DOHH2 (cell line): ENCODE data around the gene HMCN2.

Experiments used
- EZH2phosphoT487 ChIP-seq: fragments of 200-600 bp; sonication (generic); IDR thresholded peaks from 2 replicates; pipeline ENCODE4 v1.6.1; 2017; ENCODE audit warnings: borderline replicate concordance, mild to moderate bottlenecking, antibody characterized with exemption, low read length, moderate library complexity, mixed read lengths
- TF ChIP-seq, protein P1 (sequence below): fragments of 200-600 bp; sonication (generic); IDR thresholded peaks from one replicate; pipeline ENCODE4 v1.5.1; 2014; ENCODE audit warnings: antibody characterized with exemption, mild to moderate bottlenecking, low read depth, low read length; ENCODE audit not compliant: poor library complexity, severe bottlenecking

DNA sequence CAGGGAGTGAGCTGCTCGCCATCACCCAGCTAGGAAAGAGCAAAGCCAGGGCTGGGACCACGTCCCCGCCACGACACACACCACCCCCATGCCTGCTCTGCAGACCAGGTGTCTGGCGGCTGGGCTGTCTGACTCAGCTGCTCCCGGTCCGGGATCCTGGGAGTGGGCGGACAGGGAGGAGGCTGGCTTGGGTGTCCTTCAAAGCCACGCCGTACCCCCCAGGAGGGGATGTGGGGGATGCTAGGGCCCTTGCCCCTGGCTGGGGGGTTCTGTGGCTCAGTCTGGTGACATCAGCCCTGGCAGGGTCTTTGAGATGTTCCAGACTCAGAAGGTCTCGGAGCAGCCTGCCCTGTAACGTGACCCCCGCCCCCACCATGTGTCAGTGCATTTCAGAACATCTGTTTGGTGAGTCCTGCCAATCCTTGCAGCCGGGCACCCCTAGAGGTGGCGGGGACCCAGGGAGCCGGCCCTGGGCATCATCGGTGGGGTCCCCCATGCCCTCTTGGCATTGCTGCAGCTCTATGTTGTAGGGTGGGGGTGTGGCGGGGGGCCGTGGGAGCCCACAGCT lies 62.3 kb downstream of the HMCN2 start:
- TF ChIP-seq, protein P1, sequence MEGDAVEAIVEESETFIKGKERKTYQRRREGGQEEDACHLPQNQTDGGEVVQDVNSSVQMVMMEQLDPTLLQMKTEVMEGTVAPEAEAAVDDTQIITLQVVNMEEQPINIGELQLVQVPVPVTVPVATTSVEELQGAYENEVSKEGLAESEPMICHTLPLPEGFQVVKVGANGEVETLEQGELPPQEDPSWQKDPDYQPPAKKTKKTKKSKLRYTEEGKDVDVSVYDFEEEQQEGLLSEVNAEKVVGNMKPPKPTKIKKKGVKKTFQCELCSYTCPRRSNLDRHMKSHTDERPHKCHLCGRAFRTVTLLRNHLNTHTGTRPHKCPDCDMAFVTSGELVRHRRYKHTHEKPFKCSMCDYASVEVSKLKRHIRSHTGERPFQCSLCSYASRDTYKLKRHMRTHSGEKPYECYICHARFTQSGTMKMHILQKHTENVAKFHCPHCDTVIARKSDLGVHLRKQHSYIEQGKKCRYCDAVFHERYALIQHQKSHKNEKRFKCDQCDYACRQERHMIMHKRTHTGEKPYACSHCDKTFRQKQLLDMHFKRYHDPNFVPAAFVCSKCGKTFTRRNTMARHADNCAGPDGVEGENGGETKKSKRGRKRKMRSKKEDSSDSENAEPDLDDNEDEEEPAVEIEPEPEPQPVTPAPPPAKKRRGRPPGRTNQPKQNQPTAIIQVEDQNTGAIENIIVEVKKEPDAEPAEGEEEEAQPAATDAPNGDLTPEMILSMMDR, result no peak
- no peak for TF ChIP-seq EZH2phosphoT487
